ENCODE results near the gene EPHB1. TPM values are rescaled to one million over a fixed set of nuclear protein-coding genes. Genes with fewer than 3 reads are reported as not detected.

Gene EPHB1
- total and polyA plus RNA-seq, 4 donors, result 0.23 to 1.7 (median 0.52) TPM

DNA sequence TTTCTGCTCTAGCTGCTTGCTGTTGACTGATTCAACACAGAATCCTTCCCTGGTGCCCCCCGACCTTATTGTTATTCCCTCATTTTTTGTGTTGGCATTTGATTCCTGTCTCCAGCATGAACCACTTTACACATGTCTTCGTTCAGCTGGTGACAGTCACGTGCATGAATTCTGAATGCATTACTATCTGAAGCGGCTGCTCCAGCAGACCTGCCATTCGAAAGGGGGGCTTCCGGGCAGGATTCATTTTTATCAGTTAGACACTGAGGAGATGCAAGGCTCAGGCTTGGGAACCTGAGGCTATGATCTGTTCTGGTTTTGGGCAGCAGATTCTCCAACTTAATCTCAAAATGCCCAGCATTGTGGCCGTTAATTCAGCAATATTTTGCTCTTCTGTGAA lies 336.2 kb downstream of the EPHB1 start:
- DNase-seq (ENCODE audit: low spot score), result no peak
- no peak overlapping the region for H3K9ac ChIP-seq (ENCODE audit: low read depth in 1 of 2, low read length in 2 of 2)
- TF ChIP-seq HNF4A (conservative IDR thresholded peaks at IDR 0.05) (no peak), TAF1 (conservative IDR thresholded peaks at IDR 0.05) (no peak), SP1 (IDR thresholded peaks at IDR 0.05) (no peak), RAD21 (IDR thresholded peaks at IDR 0.05) (no peak), RXRA (IDR thresholded peaks at IDR 0.05) (no peak), HNF4G (IDR thresholded peaks at IDR 0.05) (no peak)
- TF ChIP-seq, protein P1, sequence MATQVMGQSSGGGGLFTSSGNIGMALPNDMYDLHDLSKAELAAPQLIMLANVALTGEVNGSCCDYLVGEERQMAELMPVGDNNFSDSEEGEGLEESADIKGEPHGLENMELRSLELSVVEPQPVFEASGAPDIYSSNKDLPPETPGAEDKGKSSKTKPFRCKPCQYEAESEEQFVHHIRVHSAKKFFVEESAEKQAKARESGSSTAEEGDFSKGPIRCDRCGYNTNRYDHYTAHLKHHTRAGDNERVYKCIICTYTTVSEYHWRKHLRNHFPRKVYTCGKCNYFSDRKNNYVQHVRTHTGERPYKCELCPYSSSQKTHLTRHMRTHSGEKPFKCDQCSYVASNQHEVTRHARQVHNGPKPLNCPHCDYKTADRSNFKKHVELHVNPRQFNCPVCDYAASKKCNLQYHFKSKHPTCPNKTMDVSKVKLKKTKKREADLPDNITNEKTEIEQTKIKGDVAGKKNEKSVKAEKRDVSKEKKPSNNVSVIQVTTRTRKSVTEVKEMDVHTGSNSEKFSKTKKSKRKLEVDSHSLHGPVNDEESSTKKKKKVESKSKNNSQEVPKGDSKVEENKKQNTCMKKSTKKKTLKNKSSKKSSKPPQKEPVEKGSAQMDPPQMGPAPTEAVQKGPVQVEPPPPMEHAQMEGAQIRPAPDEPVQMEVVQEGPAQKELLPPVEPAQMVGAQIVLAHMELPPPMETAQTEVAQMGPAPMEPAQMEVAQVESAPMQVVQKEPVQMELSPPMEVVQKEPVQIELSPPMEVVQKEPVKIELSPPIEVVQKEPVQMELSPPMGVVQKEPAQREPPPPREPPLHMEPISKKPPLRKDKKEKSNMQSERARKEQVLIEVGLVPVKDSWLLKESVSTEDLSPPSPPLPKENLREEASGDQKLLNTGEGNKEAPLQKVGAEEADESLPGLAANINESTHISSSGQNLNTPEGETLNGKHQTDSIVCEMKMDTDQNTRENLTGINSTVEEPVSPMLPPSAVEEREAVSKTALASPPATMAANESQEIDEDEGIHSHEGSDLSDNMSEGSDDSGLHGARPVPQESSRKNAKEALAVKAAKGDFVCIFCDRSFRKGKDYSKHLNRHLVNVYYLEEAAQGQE (IDR thresholded peaks at IDR 0.05), result no peak
- TF ChIP-seq, protein P2, sequence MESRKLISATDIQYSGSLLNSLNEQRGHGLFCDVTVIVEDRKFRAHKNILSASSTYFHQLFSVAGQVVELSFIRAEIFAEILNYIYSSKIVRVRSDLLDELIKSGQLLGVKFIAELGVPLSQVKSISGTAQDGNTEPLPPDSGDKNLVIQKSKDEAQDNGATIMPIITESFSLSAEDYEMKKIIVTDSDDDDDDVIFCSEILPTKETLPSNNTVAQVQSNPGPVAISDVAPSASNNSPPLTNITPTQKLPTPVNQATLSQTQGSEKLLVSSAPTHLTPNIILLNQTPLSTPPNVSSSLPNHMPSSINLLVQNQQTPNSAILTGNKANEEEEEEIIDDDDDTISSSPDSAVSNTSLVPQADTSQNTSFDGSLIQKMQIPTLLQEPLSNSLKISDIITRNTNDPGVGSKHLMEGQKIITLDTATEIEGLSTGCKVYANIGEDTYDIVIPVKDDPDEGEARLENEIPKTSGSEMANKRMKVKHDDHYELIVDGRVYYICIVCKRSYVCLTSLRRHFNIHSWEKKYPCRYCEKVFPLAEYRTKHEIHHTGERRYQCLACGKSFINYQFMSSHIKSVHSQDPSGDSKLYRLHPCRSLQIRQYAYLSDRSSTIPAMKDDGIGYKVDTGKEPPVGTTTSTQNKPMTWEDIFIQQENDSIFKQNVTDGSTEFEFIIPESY (IDR thresholded peaks at IDR 0.05), result no peak
- 77% methylated on average over 7 of the region's 7 CpGs for WGBS
- no peak overlapping the region for H3K4me3 ChIP-seq (ENCODE audit: low read depth in 1 of 3, low read length in 3 of 3)
- H3K9me3 ChIP-seq (ENCODE audit: control insufficient read depth in 4 of 4, low read length in 3 of 4), result no peaks in the 10 kb centered on the region
- no peaks in the 10 kb centered on the region for H3K36me3 ChIP-seq (ENCODE audit: control insufficient read depth in 4 of 4, insufficient read depth in 3 of 4, low read depth in 1 of 4, low read length in 3 of 4)
- H3K27ac ChIP-seq (ENCODE audit: low read depth in 1 of 2, low read length in 2 of 2), result no peak overlapping the region
- H3K4me1 ChIP-seq (ENCODE audit: control insufficient read depth in 4 of 4, insufficient read depth in 4 of 4, low read length in 3 of 4), result no peaks in the 10 kb centered on the region
- H3K27me3 ChIP-seq (ENCODE audit: control insufficient read depth in 4 of 4, insufficient read depth in 4 of 4, low read length in 3 of 4), result no peaks in the 10 kb centered on the region

DNA sequence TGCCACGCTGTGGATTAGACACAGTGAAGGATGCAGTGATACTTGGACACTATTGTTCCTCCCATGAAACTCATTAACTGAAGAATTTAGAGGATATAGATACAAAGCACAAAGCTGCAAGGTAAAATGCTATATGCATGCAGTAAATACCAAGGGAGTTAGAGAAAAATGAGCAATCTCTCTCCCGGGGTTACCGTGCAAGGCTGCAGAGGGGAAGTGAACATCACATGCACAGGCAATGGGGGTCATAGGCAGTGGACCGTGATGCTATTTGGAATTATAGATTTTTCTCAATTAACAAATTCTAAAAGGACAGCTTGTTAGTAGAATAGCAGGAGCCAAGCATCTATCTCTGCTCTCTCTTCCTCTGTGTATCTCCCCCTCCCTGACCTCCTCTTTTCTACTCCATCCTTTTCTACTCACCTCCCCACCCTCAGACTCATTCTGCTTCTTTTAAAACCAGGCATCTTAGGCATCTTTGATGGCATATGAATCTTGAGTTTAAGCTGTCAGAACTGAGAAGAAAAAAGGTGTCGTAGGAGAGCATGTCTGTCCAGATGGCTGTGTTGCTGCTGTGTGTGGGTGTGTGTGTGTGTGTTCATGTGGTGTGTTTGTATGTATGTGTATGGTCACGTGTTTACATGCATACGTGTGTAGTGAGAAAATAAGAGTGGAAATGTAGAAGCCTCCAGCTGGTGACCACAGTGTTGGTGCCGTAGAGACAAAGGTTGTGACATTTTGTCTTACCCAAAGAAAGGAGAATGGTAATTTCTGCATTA lies 339.0 kb downstream of the EPHB1 start:
- no peaks in the 10 kb centered on the region for H3K27me3 ChIP-seq (ENCODE audit: control insufficient read depth in 4 of 4, insufficient read depth in 4 of 4, low read length in 3 of 4)
- no peak overlapping the region for H3K27ac ChIP-seq (ENCODE audit: low read depth in 1 of 2, low read length in 2 of 2)
- H3K9ac ChIP-seq (ENCODE audit: low read depth in 1 of 2, low read length in 2 of 2), result no peak overlapping the region
- H3K36me3 ChIP-seq (ENCODE audit: control insufficient read depth in 4 of 4, insufficient read depth in 3 of 4, low read depth in 1 of 4, low read length in 3 of 4), result no peaks in the 10 kb centered on the region
- no peak overlapping the region for H3K4me3 ChIP-seq (ENCODE audit: low read depth in 1 of 3, low read length in 3 of 3)
- TF ChIP-seq NR2F2 (IDR thresholded peaks at IDR 0.05) (no peak), FOXA1 (IDR thresholded peaks at IDR 0.05) (no peak), YY1 (IDR thresholded peaks at IDR 0.05) (no peak), GABPA (IDR thresholded peaks at IDR 0.05 in 1 of 2, conservative IDR thresholded peaks at IDR 0.05 in 1 of 2) (no peak), JUND (IDR thresholded peaks at IDR 0.05) (no peak), HNF4G (IDR thresholded peaks at IDR 0.05) (no peak)
- TF ChIP-seq, protein P3, sequence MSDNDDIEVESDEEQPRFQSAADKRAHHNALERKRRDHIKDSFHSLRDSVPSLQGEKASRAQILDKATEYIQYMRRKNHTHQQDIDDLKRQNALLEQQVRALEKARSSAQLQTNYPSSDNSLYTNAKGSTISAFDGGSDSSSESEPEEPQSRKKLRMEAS (IDR thresholded peaks at IDR 0.05), result no peak
- TF ChIP-seq, protein P1 (IDR thresholded peaks at IDR 0.05), result no peak
- no peaks in the 10 kb centered on the region for H3K9me3 ChIP-seq (ENCODE audit: control insufficient read depth in 4 of 4, low read length in 3 of 4)
- H3K4me1 ChIP-seq (ENCODE audit: control insufficient read depth in 4 of 4, insufficient read depth in 4 of 4, low read length in 3 of 4), result no peaks in the 10 kb centered on the region
- no peak for DNase-seq (ENCODE audit: low spot score)
- WGBS, result 88% methylated on average over 8 of the region's 8 CpGs
